CD4-positive, alpha-beta T cell treated with Interleukin-10 for 1 hour (primary cell): ENCODE data around the gene VPS39.
"Not testable (repeated sequence)": the region's sequence is repeated elsewhere in the genome, so short reads cannot be mapped to it uniquely, and the experiment has no call there.

ENCODE experiments used
- DNase-seq: peaks from one replicate; pipeline ENCODE4 v3.0.0-alpha.2; 2020

VPS39 gene, protein sequence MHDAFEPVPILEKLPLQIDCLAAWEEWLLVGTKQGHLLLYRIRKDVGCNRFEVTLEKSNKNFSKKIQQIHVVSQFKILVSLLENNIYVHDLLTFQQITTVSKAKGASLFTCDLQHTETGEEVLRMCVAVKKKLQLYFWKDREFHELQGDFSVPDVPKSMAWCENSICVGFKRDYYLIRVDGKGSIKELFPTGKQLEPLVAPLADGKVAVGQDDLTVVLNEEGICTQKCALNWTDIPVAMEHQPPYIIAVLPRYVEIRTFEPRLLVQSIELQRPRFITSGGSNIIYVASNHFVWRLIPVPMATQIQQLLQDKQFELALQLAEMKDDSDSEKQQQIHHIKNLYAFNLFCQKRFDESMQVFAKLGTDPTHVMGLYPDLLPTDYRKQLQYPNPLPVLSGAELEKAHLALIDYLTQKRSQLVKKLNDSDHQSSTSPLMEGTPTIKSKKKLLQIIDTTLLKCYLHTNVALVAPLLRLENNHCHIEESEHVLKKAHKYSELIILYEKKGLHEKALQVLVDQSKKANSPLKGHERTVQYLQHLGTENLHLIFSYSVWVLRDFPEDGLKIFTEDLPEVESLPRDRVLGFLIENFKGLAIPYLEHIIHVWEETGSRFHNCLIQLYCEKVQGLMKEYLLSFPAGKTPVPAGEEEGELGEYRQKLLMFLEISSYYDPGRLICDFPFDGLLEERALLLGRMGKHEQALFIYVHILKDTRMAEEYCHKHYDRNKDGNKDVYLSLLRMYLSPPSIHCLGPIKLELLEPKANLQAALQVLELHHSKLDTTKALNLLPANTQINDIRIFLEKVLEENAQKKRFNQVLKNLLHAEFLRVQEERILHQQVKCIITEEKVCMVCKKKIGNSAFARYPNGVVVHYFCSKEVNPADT

DNA sequence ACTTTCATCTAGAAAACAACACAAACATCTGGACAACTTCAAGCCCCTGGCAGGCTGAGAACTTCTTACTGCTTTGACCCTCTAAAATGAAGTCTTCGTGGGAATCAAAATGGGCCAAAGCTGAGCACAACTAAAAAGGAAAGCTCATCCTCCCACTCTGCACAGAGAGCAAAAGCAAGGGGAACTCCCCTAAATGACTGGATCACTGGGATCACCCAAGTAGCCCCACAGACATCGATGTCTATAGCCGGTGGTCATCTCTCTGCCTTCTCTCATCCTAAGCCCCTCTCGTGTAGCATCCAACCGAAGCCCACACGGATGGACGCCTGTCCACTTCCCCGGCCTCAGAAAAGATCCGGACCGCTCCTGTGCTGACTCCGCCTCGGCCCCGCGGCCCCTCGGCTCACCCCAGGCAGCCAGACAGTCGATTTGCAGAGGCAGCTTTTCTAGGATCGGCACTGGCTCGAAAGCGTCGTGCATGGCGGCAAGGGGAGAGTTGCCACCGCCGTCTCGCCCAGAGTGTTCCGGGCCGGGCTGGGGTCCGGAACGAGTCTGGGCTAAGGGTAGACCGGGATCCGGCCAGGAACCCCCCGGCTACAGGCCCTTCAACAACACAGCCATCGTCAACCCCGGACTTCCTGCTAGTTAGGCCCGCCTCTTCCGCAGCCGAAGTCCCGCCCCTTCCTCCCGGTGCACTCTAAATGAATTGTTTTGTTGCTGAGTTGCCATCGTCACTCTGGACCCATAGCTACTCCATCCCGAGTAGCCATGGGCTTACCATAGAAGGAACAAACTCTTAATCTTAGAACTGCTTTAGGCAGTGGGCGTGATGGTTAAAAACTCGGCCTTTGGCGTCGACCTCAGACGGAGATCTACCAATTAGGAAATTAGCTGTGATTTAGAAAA is at the start of gene VPS39:
TSS of gene VPS39 (minus strand) at position 631 of the 906 bp plus-strand sequence. CDS start at position 480, 151 bp downstream.
- DNase-seq, result peak; percentile 87

- no peak for DNase-seq
These were observed 45.2 kb upstream of the VPS39 start for GRCh38 chr15:42253300-42253699.

GRCh38 chr15:42240823-42241222 is 32.7 kb upstream of the VPS39 start:
- no peak for DNase-seq

DNA sequence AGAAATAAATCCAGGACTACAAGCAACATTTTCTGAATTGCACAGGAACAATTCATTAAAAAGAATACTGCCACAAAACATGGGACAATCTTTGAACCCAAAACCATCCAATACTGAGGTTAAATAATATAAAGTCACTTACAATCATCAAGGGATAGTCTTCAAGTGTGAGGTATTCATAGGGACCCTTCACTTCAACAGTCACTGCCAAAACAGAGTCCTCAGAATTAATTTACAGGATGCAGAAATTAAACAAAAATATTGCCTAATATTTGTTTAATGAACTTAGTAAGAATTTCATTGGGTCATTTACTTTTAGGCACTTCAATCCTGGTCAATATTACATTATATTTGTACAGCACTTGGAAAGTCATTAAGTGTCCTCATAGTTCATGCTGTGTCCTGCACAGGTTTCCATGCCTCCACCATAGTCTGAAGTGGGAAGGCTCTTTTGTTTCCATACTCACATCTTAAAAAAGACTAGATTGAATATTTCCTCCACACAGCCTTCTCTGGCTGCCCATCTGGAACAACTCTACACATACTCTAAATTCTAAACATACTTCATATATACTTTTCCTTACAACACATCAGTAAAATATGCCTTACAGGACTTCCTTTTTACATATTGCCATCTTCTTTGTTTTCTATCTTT is 31.6 kb upstream of the VPS39 start:
- no peak for DNase-seq

GRCh38 chr15:42233107-42233506 is 25.0 kb upstream of the VPS39 start:
- DNase-seq, result no peak

- no peak for DNase-seq
These were observed 24.5 kb upstream of the VPS39 start for GRCh38 chr15:42232606-42233005.

DNA sequence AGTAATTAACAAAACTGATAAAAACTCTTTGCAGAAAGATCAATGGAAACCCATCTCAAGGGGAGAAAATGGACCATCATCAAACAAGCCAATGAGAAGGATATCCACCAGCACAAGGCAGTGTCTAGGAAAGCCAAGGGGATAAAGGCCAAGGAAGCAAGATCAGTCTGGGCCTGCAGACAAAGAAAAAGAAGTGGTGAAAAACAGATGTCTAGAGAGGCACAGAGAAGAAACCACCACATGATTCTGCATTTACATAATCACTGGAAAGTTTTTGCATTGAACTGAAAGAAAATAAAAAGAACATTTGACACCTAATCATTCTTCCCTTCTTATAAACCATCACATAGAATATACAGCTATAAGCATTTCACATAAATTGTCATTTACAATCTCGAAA is 23.0 kb upstream of the VPS39 start:
- no peak for DNase-seq

DNA sequence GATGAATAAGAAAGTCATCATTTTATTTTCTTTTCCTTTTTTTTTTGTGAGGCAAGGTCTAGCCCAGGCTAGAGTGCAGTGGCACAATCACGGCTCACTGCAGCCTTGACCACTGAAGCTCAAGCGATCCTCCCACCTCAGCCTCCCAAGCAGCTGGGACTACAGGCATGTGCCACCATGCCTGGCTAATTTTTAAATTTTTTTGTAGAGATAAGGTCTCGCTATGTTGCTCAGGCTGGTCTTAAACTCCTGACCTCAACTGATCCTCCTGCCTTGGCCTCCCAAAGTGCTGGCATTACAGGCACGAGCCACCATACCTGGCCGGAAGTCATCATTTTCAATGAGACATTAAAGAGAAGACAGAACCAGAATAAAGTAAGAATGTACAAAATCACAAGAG is 20.9 kb upstream of the VPS39 start:
- not testable (repeated sequence) for DNase-seq

GRCh38 chr15:42228036-42228435 is 19.9 kb upstream of the VPS39 start:
- DNase-seq, result no peak

DNA sequence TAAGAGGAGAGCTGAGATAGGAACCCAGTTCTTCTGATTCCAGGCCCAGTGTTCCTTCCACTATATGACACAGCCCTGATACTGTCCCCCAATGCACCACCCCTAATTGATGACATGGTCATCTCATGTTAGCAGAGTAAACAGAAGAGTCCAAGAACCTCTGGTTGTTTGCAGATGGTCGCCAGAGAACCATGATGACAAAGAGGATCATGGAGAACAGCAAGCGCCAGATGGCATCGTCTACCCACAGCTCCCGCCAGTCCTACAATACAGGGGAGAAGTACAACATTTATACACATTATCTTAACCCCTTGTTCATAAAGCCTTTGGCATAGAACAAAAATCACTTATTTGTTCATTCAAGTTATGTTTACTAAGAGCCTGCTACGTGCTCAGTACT is 18.5 kb upstream of the VPS39 start:
- DNase-seq, result no peak

DNA sequence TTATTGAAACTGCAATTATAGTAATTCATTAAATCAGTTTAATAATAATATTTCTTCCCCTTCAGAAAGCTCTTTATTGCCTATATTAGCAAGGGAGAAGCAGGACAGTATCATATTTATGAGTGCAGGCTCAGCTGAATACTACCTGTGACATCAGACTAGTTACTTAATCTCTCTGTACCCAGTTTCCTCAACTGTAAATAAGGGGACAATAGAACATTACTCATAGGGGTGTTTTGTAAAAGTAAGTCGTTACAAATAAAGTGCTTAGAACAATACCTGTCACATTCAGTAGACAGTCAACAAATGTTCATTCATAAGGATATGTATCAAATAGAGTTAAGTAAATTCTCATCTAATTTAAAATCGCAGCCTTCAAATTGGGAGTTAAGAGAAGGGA is 12.1 kb upstream of the VPS39 start:
- no peak for DNase-seq

- DNase-seq, result no peak
These were observed 11.0 kb upstream of the VPS39 start for GRCh38 chr15:42218953-42219592.

GRCh38 chr15:42217568-42217967 is 9.5 kb upstream of the VPS39 start:
- DNase-seq, result no peak

DNA sequence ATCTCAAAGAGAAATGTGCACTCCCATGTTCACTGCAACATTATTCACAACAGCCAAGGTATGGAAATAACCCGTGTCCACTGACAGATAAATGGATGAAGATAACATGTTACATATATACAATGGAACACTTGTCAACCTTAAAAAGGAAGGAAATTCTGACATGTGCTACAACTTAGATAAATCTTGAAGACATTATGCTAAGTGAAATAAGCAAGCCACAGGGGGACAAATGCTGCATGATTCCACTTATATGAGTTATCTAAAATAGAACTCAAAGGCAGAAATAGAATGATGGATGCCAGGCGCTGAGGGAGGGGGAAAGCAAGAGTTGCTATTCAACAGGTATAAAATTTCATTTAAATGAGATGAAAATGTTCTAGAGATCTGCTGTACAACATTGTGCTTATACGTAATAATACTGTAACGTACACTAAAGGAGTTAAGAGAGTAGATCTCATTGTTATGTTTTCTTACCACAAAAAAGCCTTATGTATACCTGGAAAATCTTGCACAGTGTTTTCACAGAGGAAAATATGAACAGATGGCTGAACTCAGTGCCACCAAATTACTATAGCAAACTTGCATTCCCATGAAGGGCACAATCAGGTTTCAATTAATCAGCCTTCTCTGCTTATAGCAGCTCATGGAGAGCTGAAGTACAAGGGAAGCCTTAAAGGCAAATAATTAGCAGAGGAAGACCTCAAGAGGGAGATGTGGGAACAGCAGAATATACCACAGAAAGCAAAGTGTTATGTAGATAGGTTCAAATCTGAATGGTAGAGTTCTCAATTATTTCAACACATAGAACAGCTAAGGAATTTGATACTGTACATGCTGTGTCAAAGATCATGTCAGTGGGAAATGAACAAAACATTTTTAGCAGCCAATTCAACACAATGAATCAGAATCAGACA is 8.1 kb upstream of the VPS39 start:
- no peak for DNase-seq

DNA sequence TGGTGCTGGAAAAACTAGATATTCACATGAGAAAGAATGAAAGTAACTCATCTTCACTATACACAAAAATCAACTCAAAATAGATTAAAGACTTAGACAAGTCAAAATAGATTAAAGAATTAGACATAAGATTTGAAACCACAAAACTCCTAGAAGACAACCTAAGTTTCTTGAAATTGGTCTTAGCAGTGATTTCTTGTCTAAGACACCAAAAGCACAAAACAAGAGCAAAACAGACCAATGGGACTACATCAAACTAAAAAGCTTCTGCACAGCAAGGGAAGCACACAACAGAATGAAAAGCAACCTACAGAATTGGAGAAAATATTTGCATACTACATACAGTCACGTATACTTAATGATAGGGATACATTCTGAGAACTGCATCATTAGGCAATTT is 6.5 kb upstream of the VPS39 start:
- no peak for DNase-seq

- no peak for DNase-seq
These were observed 5.4 kb upstream of the VPS39 start for GRCh38 chr15:42213511-42213910.

GRCh38 chr15:42210696-42211095 is 2.6 kb upstream of the VPS39 start:
- no peak for DNase-seq

DNA sequence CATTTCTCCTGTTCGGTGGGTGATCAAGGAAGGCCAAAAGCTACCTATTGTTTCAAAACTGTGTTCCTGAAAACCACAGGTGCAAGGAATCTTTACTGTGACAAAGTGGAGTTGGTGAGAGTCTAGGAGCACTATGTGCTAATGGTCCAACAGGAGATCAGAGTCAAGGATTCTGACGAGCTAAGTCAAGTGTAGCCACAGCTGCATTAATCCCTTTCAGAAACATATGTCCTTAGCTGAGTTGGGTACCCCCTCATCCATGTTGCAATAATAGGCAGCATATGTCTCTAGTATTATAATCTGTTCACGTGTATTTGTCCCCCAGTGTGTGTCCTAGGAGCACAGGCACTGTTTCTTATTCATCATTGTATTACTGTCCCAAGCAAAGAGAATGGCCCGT is 1.7 kb downstream of the VPS39 start:
- no peak for DNase-seq

- no peak for DNase-seq
These were observed 4.2 kb downstream of the VPS39 start for GRCh38 chr15:42203891-42204290.

DNA sequence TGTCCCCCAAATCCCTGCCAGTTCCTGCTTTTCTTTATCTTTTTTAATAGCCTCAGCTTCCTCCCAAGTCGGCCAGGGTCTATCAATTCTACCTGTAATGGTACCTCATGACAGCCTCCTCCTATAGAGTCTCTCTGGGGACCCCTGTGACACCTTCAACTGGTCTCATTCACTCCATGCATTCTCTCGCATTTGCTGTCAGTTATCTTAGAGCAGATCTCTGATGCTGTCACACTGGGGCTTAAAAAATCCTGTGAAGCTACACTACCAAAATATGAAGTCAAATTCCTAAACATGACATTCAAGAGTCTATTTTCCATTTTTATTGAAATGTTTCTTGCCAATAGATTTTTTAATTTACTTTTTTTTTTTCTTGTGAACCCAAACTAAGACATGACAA is 5.5 kb downstream of the VPS39 start:
- DNase-seq, result no peak

- no peak for DNase-seq
These were observed 6.3 kb downstream of the VPS39 start for GRCh38 chr15:42201801-42202200.
